Loucy (cell line): ENCODE measurements around the gene ERO1A.

ENCODE experiments used
- CTCF ChIP-seq: fragments of 200-600 bp; sonication (generic); conservative IDR thresholded peaks from 2 replicates; pipeline ENCODE4 v1.5.1; 2014; ENCODE audit warnings: mild to moderate bottlenecking, antibody characterized with exemption, low read length
- EZH2phosphoT487 ChIP-seq: fragments of 200-600 bp; IDR thresholded peaks from 2 replicates; pipeline ENCODE4 v1.6.1; 2018; ENCODE audit warnings: antibody characterized with exemption, mild to moderate bottlenecking, moderate library complexity, borderline replicate concordance

DNA sequence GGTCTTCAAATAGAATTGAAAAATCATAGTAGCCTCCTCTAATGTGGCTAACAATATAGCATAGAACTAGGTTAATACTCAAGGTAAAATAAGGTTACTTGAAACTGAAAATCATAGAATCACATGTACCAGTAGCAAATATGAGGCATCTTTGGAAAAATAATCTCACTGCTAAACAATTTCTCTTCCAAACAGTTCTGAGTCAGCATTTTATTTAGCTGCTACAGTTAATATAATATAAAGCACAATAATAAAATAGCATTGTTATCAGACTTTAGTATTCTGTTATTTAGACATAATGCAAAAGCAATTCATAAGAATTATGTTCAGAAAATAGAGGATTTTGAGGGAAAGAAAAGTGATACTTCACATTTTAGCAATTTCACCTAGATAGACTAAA, 35.0 kb downstream of the ERO1A start:
- TF ChIP-seq CTCF, result no peak
- TF ChIP-seq EZH2phosphoT487, result no peak
